GM19324 (cell line): Measurements from ENCODE around the gene PFKP.

ENCODE experiments used
- ATAC-seq: cut with Tn5 transposase; IDR thresholded peaks from one replicate; pipeline ENCODE4 v1.9.1; 2021; ENCODE audit warnings: mild to moderate bottlenecking, moderate library complexity; ENCODE audit not compliant: unreplicated experiment, low FRiP score

The PFKP gene

DNA sequence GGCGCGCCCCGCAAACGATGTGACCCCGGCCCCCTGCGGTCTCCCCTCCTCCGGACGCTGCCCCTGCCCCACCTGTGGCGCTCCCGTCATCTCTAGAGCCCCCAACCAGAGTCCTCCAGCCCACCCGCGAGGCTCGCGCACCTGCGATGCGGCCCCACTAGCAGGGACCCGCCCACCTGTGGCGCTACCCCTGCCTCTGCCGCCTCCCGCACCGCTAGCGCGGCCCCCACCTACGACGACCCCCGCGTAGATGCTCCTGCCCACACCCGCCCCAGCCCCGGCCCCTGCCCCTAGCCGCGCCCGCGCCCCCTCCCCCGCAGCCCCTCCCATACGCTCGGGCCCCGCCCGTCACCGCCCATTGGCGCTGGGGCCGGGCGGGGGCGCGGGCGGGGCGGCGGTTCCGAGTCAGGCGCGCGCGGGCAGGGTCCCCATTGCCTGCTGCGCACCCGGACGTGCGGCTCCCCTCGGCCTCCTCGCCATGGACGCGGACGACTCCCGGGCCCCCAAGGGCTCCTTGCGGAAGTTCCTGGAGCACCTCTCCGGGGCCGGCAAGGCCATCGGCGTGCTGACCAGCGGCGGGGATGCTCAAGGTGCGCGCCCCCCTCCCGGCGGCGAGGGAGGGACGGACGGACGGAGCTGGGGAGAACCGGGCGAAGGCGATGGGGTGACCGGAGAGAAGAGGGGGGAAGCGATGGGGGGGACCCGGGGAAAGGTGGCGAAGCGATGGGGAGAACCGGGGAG, at the start of gene PFKP:
PFKP (plus strand) TSS at position 431 of the 741 bp plus-strand sequence; CDS start at position 479, 48 bp downstream.
- peak; percentile 56 for ATAC-seq

DNA sequence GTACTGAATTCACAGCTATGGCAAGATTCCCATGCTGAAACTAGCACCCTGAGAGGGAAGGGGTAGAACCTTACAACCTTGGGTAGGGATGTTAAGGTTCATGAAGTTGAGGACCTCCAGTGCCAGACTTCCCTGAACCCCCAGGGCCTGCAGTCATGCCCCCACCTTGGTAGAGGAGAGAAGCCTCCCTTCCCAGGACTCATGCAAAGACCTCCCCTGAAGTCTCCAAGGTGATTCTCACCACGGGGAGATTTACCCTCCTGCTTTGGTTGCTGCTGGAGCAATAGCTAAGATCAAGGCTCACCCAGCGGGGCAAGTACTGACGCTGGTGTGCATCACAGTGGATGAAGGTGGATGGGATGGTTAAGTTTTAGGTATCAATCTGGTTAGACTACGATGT, 49.1 kb upstream of the PFKP start:
- ATAC-seq: no peak

DNA sequence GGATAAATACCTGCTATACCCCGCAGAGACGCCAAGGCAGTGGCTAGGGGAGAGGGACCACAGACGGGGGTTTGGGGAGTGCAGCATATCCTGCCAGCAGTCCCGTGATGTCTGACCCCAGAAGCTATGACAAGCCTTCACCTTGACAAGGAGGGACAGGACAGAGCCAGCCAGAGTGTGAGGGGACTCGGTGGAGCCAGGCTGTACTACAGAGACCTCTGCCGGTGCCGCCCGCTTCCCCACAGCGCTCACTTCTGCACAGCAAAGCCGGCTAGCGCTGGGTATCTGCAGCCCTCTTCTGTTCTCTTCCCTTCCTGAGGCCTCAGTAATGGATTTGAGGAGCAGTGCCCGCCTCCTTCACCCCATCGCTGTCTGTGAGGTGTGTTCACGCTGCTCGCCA, 47.0 kb upstream of the PFKP start:
- ATAC-seq: no peak

DNA sequence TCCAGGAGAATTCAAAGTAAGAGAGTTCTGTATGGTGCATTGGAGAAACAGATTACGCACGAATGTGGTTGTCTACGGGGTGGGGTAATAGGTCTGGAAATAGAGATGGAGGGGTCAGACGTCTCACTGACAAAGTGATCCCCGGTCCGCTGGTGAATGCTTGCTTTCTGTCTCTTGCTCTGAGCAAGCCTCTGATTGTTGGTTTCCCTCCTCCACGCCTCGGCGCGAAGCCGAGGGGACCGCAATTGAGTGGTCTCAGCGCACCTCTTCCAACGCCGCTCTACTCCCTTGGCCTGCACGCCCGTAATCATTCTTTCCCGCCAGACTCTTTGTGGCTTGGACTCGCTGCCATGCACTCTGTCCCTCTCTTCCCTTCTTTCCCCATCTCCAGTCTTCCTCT, 46.5 kb upstream of the PFKP start:
- no peak for ATAC-seq

DNA sequence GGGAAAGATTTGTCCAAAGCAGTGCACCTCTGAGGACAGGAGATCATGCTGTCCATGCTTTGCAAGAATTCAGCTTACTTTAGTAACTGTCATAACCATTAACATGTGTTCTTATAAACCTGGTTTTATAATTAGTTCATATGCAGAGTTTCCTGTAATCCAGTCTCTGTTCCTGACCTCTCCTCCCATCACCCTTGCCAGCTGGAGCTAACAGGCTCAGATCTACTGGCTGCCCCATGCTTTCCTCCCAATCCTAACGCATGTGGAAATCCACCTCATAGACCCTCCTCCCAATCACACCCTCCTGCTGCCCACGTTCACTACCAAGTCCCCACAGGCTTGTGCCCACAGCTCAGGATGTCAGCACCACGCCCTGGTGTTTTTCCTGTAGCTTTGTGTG, 45.3 kb upstream of the PFKP start:
- no peak for ATAC-seq

DNA sequence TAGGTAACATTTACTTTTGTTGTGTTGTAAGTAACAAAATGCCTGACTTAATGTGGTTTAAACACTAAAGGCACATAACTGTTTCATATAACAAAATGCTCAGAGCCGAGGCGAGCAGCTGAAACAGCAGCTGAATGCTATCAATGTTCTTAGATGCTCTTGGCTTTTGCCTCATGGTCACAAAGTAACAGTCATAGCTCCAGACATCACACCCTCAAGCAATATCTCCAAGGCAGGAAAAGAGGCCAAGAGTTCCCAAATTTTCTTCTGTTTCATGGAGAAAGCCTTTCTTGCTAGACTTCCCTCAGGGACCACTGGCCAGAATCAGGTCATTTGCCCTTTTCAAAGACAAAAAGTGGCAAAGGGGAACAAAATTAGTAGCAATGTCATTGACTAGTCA, 43.5 kb upstream of the PFKP start:
- no peak for ATAC-seq

DNA sequence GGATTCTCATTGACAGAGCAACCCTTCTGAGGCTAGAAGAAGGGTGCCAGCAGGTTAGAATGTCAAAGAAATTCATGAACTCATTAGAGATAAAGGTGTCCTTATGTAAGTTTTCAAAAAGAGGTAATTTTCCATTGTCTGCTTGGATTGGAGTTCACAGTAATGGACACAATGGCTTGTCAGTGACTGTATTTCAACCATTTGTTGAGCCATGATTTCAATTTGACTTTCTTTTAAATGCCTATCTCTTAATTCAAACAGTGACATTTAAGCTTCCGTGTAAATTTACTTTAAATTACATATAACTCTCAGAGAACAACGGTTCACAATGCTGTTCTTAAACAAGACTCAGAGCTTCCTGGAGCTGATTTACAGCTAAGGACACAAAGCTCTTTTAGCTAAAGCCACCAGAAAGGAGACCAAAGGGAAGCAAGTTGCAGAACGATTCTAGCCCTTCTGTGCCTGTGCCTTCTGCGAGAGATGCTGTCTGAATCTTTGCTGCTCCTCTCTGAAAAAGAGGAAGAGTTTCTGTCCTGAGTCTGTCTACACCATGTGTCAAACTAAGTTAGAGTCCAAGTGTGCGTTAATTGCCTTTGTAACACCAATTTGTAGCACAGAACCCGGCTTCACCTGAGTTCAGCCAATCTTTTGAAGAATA, 42.2 kb upstream of the PFKP start:
- ATAC-seq: no peak

DNA sequence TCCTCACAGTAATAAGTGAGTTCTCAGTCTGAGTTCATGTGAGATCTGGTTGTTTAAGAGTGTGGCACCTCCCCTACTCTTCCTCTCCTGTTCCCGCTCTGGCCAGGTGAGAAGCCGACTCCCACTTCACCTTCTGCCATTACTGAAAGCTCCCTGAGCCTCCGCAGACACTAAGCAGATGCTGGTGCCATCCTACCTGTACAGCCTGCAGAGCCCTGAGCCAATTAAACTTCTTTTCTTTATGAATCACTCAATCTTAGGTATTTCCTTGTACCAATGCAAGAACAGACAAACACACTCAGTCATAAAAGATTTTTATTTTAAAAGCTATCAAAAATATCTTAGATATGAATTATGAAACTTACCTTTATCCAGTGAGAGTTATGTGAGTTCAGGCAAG, 39.5 kb upstream of the PFKP start:
- ATAC-seq: no peak

DNA sequence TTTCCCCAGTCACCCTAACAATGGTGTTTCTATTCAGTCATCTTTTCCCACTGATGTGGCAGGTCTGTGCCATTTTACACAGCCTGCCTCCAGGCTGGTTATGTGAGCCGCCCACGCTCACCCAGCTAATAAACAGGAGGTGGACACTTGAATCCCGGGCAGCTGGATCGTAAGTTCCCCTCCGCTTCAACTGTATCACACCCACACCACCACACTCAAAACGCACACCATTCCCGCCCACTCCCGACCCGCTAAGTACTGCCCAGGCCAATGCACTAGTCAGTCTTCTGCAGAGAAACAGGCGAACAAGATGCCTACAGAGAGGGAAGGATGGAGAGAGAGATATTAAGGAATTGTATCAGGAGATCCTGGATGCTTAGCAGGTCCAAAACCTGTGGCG, 38.9 kb upstream of the PFKP start:
- no peak for ATAC-seq

DNA sequence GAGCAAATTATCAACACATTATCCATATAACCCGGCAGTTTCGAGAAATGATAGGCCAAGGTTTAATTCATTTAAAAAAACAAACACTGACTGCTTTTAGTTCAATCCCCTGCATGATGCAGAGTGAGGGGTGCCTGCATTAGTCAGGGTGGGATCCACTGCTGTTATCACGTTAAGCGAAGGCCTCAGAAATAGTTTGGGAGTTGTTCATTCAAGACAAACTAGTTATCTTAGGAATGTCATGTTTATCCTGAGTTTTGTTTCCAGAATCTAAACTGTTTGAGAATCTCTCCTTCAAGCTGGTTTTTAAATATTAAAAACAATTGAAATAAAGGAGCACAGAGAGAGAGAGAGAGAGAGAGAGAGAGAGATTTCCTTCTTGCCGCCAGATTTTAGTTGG, 36.6 kb upstream of the PFKP start:
- ATAC-seq: no peak

DNA sequence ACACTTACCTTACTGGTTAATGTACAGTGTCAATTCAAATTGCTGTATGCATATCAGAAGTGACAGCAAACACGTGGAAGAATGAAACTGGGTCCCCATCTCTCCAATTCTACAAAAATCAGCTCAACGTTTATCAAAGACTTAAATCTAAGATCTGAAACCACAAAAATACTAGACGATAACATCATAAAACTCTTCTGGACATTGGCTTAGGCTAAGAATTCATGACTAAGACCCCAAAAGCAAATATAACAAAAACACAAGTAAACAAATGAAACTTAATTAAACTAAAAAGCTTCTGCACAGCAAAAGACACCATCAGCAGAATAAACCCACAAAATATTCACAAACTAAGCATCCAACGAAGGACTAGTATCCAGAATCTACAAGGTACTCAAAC, 35.9 kb upstream of the PFKP start:
- no peak for ATAC-seq

DNA sequence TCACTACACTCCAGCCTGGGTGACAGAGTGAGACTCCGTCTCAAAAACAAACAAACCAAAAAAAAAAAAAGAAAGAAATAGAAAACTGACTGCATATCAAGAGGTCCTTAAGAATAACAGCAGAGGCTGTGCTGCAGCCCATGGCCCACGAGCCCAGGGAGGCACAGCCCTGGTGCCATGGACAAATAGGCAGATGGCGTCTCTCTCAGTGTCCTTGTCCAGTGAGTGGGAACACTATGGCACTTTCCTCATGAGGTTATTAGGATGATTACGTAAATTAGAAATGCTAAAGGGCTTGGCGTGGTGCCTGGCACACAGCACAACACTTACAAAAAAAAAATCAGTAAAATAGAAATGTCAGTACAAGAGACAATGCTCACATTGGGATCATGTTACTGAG, 33.4 kb upstream of the PFKP start:
- no peak for ATAC-seq

DNA sequence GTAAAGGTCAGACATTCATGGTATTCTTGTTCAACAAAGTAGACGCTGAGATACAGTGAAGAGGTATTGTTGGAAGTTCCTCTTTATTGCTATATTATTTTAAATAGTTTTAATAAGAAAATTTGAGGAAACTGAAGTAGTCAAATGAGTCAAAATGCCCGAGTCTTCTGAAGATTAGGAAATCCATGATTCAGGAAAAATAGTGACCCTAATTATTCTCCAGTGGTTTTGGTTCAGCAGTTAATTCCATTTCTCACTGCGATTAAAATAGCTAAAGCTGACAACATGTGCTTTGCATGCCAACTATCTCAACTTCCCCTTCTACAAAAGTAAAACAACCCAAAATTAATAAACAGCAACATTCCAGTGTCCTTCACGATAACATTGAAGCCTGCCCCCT, 32.7 kb upstream of the PFKP start:
- ATAC-seq: no peak

DNA sequence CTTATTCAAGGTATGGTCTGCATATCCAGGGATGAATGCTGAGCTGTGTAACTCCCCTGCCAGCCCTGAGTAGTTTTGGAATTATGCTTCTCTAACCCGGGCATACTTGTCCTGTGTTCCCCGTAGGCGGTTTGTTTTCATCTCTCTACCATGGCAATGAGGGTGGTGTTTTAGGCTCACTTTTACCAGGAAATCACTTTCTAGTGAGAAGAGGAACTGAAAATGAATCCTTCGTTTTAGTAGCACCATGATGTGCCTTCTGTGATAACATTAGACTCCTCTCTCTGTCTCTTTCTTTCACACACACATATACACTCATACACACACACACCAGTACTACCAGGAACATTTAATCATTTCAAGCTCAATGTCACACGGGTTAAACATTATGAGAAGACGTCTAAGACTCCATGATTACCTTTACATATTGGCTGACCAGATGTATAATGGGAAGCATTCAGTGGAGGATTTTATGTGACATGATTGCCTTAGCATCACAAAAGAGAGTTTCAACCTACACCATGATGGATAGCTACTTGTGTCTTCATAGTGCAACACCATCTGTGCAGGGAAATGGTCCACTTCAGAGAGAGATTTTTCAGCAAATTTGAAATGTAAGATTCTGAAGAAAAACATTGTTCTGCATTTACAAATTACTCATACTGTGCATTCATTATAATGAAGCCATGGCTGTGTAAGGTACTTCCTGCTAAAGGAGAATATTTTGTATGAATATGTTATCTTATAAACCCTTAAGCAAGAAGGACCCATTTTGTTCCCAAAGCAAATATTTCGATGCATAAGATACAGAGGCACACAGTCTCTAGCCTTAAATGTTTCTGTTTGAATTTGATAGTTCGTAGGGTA, 31.0 kb upstream of the PFKP start:
- peak; percentile 96 for ATAC-seq

DNA sequence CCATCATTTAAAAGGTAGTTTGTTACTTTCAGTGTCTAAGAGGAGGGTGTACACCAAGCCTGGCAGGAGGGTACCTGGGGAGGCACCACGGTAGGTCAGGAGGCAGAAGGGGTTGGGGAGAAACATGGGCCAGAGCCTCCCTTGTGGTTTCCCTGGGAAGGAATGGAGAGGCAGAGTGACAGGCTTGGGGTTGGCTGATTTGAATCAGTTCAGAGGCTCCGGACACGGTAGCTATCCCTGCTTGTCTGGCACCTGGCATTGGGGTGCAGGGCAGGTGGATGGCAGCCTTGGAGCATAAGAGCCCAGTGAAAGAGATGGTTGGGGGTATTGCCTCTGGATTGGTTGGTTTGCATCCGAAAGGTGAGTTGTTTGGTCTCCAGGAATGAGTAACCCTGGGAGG, 30.2 kb upstream of the PFKP start:
- ATAC-seq: no peak

DNA sequence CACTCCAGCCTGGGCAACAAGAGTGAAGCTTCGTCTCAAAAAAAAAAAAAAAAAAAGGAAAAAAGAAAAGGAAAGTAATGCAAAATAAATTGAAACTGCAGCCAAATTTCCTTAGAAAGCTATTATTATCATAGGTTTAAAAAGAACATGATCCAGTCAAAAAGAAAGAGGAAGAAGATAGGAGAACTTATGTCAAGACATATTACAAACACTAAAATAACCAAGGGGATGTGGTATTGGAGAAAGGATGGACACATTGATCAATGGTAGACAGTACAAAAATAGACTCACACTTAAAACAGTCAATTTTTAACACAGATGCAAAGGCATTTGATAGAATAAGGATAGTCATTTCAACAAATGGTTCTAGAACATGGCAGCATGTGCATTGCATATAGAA, 27.3 kb upstream of the PFKP start:
- ATAC-seq: no peak

DNA sequence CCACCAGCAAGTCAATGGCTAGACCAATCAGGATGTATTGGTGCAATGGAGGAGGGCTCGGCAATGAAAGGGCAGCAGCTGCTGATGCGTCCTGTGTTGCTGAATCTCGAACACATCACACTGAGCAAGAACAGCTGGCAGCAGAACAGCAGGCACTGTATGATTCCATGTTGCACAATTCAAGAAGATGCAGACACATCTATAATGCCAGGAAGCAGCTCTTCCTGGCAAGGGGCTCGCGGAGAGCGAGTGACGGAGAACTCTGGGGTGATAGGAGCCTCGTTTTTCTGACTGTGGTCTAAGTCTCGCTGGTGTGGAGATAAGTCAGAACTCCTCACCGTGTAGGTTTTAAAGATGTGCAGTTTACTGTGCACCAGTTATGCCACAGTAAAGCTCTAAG, 24.8 kb upstream of the PFKP start:
- ATAC-seq: no peak

DNA sequence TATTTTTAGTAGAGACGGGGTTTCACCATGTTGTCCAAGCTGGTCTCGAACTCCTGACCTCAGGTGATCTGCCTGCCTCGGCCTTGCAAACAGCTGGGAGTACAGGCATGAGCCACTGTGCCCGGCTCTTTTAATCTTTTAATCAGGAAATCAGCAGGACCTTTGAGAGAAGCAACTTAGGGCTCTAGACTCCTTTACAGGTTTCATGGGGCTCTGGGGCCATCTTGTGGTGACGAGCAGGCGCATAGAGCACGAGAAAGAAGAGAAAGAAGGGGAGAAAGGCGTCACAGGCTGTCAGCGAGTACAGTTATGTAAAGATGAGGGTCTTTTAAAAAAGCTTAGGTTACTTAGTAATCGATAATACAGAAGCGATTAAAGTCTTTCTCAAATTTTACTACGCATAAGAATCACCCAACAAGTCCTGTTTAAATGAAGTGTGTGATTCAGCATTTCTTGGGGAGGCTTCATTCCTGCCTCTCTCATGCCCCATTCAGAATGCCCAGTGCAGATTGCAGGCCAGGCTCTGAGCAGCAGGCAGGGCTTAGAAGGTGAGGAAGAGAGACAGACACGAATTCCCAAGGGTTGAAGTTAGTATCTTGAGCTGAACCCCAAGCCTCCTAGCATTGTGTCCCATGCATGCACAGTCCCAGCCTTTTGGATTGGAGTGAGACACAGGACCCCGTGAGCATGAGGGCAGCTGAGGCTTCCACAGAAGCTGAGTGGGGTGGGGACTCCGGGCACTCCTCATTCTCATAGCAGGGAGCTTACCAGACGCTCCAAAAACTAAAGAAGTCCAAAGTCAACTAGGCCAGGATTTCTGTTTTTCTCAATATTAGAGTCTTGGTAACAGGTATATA, 23.6 kb upstream of the PFKP start:
- ATAC-seq: peak; percentile 72

DNA sequence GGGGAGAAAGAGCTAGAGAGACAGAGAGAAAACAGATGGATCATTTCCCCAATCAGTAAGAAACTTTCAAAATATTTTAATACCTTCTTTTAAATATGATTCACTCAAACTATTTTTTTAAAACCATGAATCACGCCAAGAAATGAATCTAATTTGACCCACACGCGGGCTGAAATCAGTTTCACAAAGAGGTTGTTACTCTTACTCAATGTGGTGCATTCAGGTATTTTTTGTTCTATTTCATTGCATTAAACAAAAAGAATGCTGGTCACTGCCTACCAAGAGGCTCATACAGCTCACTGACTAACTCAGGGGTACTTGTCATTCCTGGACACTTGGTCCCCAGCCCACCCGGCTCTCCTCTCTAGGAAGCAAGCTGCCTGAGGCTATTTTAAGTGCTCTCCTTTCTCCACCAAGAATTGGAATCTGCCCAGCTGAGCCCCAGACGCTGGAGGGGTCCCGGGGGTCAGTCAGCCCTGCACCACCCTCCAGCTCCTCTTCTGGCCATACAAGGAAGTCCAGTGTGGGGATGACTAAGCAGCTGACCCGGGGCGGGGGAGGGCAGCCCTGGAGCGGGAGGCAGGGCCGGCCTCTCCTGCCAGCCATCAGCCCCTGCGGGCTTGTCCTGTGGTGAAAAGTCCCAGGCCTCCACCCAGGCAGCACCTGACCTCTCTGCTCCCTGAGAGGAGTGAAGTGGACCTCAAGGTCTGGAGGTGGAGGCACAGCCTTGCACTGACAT, 21.7 kb upstream of the PFKP start:
- ATAC-seq: no peak

DNA sequence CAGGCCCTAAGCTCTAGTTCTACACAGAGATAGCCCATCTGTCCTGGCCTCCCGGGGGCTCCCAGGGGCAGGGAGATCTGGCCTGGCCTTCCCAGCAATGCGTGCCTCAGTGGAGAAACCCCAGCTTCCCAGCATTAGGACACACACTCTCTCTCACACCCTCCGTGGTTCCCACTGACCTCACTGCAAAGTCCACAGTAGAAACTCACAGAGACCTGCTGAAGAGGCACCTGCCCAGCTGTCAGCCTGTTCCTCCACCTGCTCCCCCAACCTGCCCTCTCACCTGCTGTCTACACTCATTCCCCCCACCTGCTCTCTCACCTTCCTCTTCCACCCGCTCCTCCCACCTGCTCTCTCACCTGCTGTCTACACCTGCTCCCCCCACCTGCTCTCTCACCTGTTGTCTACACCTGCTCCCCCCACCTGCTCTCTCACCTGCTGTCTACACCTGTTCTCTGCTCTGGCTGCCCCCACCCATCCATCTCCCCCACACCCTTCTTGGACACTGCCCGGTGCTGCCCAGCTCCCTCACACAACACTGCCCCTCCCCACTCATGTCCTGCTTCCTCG, 21.1 kb upstream of the PFKP start:
- ATAC-seq: no peak
